ENCODE measurements around the gene CDC27.
"Not testable (repeated sequence)": the region's sequence is repeated elsewhere in the genome, so short reads cannot be mapped to it uniquely, and the experiment has no call there.

Gene CDC27

DNA sequence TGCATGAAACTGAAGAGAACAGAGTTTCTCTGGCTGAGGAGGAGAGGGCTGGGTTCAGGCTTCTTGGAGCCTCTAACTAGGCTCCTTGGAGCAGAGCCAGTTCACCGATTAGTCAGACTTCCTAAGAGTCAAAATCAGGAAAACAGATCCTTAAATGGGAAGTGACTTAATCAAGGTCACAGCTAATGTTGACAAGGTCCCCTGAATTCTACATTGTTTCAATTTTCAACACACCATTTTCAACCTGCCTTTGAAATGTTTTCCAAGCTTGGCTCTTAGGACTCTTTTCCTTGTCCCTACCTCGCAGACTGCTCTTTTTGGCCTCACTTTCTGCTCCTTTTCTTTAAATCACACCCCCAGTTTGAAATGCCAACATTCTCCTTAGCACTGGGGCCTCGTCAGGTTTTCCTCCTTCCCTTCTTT is 36.4 kb upstream of the CDC27 start:
- DNase-seq (ENCODE audit: low spot score in 2 of 2), result no peak
- peaks cover 4% of the 10 kb centered on the region for H3K9me3 Mint-ChIP-seq
- no peak overlapping the region for H3K27ac Mint-ChIP-seq
- H3K27me3 Mint-ChIP-seq, result peaks cover 4% of the 10 kb centered on the region
- H3K4me3 Mint-ChIP-seq, result no peak overlapping the region
- no peak for ATAC-seq (ENCODE audit: low read depth)
- peaks cover 6% of the 10 kb centered on the region for H3K36me3 Mint-ChIP-seq
- H3K4me1 Mint-ChIP-seq, result peaks cover 20% of the 10 kb centered on the region

DNA sequence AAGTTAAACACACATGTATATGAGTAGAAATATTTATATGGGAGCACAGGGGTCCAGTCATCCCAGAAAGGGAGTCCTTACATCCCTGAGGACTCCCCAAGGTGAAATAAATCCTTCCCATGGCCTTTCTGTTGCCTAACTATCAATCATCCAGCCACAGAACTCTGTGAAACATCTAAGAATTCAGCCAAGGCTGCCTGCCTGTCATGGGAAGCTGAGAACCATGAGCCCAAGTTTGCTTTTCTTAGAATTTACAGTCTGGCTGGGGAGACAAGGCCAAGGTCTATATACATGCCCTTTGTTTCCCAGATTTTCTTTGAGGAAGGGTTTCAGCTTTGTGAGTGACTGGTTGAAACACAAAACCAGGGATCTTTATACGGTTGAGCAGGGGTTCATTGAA is 35.9 kb upstream of the CDC27 start:
- Mint-ChIP-seq H3K36me3 (peaks cover 6% of the 10 kb centered on the region), H3K9me3 (peaks cover 4% of the 10 kb centered on the region), H3K4me3 (no peak overlapping the region), H3K27me3 (peaks cover 4% of the 10 kb centered on the region), H3K27ac (no peak overlapping the region), H3K4me1 (peaks cover 17% of the 10 kb centered on the region)
- no peak for DNase-seq (ENCODE audit: low spot score in 2 of 2)
- no peak for ATAC-seq (ENCODE audit: low read depth)

DNA sequence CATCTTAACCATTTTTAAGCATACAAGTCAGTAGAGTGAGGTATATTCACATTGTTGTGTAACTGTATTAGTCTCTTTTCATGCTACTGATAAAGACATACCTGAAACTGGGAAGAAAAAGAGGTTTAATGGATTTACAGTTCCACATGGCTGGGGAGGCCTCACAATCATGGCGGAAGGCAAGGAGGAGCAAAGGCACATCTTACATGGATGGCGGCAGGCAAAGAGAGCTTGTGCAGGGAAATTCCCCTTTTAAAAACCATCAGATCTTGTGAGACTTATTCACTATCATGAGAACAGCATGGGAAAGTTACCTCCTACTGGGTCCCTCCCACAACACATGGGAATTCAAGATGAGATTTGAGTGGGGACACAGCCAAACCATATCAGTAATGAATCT is 35.0 kb upstream of the CDC27 start:
- H3K9me3 Mint-ChIP-seq; H3K27me3 Mint-ChIP-seq; DNase-seq (ENCODE audit: low spot score in 2 of 2); H3K4me3 Mint-ChIP-seq; H3K36me3 Mint-ChIP-seq; ATAC-seq (ENCODE audit: low read depth); H3K27ac Mint-ChIP-seq: not testable (repeated sequence)
- H3K4me1 Mint-ChIP-seq, result peaks cover 11% of the 10 kb centered on the region

DNA sequence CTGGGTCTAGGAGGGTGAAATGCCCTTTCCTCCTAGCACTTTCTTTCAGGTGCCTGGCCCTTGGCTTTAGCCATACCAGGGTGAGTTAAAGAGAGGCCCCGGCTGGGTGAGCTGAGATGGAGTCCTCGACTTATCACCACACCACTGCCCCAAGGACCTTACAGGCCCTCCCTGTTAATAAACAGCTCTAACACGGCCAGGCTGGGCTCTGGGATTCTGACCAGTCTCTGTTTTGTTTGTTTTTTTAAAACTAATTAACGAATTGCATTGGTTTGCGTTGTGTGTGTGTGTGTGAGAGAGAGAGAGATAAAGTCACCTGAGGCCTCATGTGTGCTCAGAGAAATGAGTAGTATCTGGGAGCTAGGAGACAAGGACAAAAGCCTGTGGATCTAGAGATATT is 34.4 kb upstream of the CDC27 start:
- Mint-ChIP-seq H3K4me1 (peaks cover 16% of the 10 kb centered on the region), H3K27ac (no peak overlapping the region), H3K27me3 (peaks cover 4% of the 10 kb centered on the region), H3K4me3 (no peak overlapping the region), H3K9me3 (peaks cover 4% of the 10 kb centered on the region), H3K36me3 (peaks cover 6% of the 10 kb centered on the region)
- DNase-seq (ENCODE audit: low spot score in 2 of 2), result no peak
- no peak for ATAC-seq (ENCODE audit: low read depth)

DNA sequence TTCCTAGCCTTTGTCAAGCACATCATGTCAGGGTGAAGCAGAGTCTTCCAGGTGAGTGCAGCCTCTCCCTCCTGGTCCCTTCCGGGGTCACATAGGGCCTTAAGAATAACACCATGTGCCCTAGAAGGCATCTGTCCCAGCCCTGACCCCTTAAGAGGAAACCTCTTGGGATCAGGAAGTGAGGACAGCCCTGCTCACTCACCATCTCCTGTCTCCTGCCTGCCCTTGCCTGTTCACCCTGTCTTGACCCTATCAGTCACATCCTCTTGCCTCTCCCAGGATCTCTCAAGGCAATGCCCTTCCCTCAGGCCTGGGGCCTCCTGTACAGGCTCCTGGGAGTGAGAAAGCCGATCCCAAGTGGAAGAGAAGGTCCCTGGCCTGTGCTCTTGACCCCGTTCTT is 33.9 kb upstream of the CDC27 start:
- Mint-ChIP-seq H3K9me3 (peaks cover 4% of the 10 kb centered on the region), H3K36me3 (peaks cover 6% of the 10 kb centered on the region), H3K4me1 (peaks cover 16% of the 10 kb centered on the region), H3K4me3 (no peak overlapping the region), H3K27me3 (peaks cover 4% of the 10 kb centered on the region), H3K27ac (no peak overlapping the region)
- DNase-seq (ENCODE audit: low spot score in 2 of 2), result no peak
- ATAC-seq (ENCODE audit: low read depth), result no peak

DNA sequence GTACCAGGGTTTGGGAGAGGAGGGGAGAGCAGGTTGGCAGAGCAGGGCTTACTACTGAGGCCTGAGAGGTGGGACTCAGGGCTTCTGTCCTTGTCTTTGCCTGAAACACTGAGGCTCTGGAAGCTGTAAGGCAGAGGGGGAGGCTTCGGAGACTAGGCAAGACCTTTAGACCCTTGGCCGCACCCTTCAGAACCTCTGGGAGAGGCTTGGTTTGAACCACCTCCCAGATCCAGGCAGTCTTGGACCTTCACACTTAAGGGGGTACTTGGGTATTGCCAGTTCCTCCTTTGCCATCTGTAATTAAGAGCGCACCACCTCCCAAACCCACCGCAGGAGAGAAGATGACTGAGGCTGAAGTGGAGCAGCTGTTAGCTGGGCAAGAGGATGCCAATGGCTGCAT is 33.0 kb upstream of the CDC27 start:
- H3K4me3 Mint-ChIP-seq, result no peak overlapping the region

DNA sequence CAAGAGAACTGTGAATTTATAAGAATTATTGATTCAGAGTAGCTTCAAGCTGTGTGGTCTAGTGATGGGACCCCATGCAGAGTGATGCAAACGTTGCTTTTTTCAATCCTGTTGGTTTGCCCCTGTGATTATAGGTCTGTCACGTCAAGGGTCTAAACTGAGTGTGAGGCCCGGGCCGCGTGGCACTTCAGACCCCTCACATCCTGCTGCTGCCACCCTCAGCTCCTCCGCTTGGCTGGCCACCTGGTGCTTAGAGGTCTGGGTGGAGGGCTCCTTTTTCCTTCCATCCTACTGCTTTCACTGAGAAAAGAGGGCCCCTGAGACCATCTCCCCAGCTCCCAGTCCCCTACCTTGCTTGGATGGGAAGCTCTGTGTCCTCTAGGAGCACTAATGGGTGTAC is 32.1 kb upstream of the CDC27 start:
- ATAC-seq (ENCODE audit: low read depth) (no peak), DNase-seq (ENCODE audit: low spot score in 2 of 2) (no peak)
- Mint-ChIP-seq H3K9me3 (peaks cover 4% of the 10 kb centered on the region), H3K4me3 (no peak overlapping the region), H3K4me1 (peaks cover 16% of the 10 kb centered on the region), H3K27ac (no peak overlapping the region), H3K36me3 (peaks cover 6% of the 10 kb centered on the region), H3K27me3 (peaks cover 4% of the 10 kb centered on the region)

More for the DNA sequence above, 33.0 kb upstream of the CDC27 start:
- Mint-ChIP-seq H3K9me3 (peaks cover 4% of the 10 kb centered on the region), H3K27me3 (peaks cover 4% of the 10 kb centered on the region), H3K27ac (no peak overlapping the region), H3K36me3 (peaks cover 6% of the 10 kb centered on the region), H3K4me1 (peaks cover 16% of the 10 kb centered on the region)
- DNase-seq (ENCODE audit: low spot score in 2 of 2), result no peak
- ATAC-seq (ENCODE audit: low read depth), result no peak

DNA sequence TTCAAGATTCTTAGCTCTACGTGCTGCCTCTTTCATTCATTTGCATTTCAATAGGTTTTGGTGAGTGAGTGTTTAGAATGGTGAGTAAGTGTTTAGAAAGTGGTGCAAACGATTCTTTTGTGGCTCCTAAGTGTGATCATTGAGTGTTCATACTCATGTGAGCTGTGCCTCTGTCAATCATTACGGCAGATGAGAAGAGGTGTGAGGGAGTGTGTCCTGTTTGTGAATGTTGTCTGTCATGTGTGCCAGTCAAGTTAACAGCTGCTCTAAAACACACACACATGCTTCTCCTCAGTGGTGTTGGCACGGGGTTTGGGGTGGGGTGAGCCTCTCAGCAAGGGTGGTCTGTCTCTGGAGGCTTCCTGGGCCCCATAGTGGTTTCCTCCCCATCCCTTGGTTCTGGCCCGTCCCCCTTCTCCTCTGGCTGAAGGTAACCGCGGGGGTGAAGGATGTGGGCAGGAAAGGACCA is 31.5 kb upstream of the CDC27 start:
- Mint-ChIP-seq H3K4me3 (no peak overlapping the region), H3K4me1 (peaks cover 16% of the 10 kb centered on the region), H3K27ac (no peak overlapping the region), H3K36me3 (peaks cover 6% of the 10 kb centered on the region), H3K27me3 (peaks cover 4% of the 10 kb centered on the region), H3K9me3 (peaks cover 4% of the 10 kb centered on the region)
- ATAC-seq (ENCODE audit: low read depth) (peak; percentile 17), DNase-seq (ENCODE audit: low spot score in 2 of 2) (no peak)

DNA sequence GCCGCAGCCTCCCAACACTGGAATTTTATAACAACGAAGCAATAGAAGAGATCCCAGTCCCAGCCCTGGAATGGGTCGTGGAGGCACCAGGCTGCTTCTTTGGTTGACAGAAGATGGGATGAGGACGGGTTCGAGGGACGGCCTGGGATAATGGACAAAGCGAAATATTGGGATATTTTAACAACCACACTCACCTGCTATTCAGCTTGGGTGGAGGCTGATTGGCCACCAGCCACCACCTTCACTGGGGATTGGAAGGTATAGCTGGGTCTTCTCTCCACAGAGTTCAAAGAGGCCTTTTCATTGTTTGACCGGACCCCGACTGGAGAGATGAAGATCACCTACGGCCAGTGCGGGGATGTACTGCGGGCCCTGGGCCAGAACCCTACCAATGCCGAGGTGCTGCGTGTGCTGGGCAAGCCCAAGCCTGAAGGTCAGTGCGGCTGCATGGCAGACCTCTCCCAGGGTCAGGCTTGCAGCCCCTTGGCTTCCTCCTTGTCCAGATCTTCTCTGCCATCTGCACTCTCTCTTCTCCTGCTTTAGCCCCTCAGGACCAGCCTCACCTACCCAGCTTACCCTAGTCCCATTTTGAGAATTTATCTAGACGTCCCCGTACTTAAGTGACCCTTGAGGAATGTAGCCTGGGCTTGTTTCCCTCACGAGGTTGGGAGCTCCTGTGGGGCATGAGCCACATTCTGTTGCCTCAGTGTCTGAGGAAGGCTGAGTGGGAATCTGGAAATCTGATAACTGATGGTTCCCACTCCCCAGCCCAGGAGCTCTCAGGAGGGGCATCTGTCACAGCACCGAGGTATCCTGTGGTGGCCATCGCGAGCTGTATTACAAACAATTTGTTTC is 30.8 kb upstream of the CDC27 start:
- DNase-seq (ENCODE audit: low spot score in 2 of 2) (no peak), ATAC-seq (ENCODE audit: low read depth) (no peak)
- Mint-ChIP-seq H3K4me1 (peaks cover 16% of the 10 kb centered on the region), H3K27me3 (peaks cover 4% of the 10 kb centered on the region), H3K27ac (no peak overlapping the region), H3K9me3 (peaks cover 4% of the 10 kb centered on the region), H3K4me3 (no peak overlapping the region), H3K36me3 (peaks cover 6% of the 10 kb centered on the region)

DNA sequence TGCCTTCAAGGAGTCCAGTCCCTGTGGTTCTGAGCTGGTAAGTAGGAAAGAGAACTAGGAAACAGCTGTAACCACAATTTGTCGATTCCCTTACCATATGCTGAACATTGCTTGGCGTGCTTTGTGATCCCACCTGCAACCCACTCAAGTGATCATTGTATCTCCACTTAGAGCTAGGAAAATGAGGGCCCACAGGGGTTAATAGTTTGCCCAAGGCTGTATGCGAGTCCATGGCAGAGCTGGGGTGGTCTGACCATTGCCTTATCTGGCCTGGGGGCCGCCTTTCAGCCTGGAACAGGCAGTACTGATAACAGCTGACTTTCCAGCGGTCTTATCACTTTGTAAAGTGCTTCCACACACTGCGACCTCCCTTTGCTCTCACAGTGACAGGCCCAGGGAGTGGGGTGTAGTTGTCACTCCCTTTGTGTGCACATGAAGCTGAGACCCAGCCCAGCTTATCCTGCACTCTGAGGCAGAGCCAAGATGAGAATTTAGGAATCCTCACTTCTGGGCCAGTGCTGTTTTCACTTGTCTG is 29.9 kb upstream of the CDC27 start:
- H3K9me3 Mint-ChIP-seq, result peaks cover 3% of the 10 kb centered on the region
- H3K4me3 Mint-ChIP-seq, result no peak overlapping the region
- peaks cover 3% of the 10 kb centered on the region for H3K36me3 Mint-ChIP-seq
- H3K4me1 Mint-ChIP-seq, result peaks cover 16% of the 10 kb centered on the region
- ATAC-seq (ENCODE audit: low read depth) (no peak), DNase-seq (ENCODE audit: low spot score in 2 of 2) (no peak)
- peaks cover 4% of the 10 kb centered on the region for H3K27me3 Mint-ChIP-seq
- H3K27ac Mint-ChIP-seq, result no peak overlapping the region

DNA sequence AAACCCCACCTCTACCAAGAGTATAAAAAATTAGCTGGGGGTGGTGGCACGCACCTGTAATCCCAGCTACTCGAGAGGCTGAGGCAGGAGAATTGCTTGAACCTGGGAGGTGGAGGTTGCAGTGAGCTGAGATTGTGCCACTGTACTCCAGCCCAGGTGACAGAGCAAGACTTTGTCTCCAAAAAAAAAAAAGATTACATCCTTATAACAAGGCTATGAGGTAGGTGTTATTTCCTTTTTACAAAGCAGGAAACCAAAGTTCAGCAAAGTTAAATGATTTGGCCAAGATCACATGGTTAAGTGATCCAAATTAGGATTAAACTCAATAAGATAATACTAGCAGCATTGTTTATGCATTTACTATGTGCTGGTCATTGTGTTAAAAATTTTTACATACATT is 28.2 kb upstream of the CDC27 start:
- H3K27me3 Mint-ChIP-seq; H3K36me3 Mint-ChIP-seq; H3K9me3 Mint-ChIP-seq; DNase-seq (ENCODE audit: low spot score in 2 of 2); H3K4me3 Mint-ChIP-seq; H3K27ac Mint-ChIP-seq: not testable (repeated sequence)
- H3K4me1 Mint-ChIP-seq, result peaks cover 20% of the 10 kb centered on the region
- ATAC-seq (ENCODE audit: low read depth), result peak; percentile 64

DNA sequence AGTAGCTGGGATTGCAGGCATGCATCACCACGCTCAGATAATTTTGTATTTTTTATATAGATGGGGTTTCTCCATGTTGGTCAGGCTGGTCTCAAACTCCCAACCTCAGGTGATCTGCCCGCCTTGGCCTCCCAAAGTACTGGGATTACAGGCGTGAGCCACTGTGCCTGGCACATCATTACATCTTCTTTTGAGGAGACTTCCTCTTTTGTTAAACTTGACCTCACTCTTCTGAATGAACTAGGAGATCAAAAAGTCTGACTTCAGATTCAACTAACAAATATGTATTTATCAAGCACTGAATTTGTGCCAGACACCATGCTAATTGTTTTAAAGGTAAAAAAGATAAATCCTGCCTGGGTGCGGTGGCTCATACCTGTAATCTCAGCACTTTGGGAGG is 27.7 kb upstream of the CDC27 start:
- peaks cover 22% of the 10 kb centered on the region for H3K4me1 Mint-ChIP-seq

DNA sequence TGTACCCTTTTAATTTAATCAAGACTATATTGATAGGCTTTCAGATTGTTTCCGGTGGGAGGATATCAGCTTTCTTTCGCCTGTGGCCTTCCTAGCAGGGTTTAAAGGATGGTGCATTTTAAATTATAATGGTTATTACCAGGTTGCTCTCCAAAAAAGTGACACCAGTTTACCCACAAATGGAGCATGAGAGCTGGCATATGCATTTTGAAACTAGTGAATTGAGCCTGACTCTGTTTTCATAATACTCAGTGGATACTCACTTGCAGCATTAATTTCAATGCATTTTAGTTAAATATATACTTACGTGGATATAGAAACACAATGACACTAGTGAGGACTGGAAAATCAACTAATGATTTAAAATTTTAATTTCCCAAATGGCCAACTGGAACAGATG is 25.8 kb upstream of the CDC27 start:
- Mint-ChIP-seq H3K27ac (no peak overlapping the region), H3K9me3 (no peaks in the 10 kb centered on the region), H3K27me3 (no peaks in the 10 kb centered on the region), H3K4me3 (no peak overlapping the region), H3K4me1 (peaks cover 12% of the 10 kb centered on the region), H3K36me3 (no peaks in the 10 kb centered on the region)
- no peak for ATAC-seq (ENCODE audit: low read depth)
- no peak for DNase-seq (ENCODE audit: low spot score in 2 of 2)

More for the DNA sequence above, 27.7 kb upstream of the CDC27 start:
- not testable (repeated sequence) for H3K4me3 Mint-ChIP-seq; H3K9me3 Mint-ChIP-seq; DNase-seq (ENCODE audit: low spot score in 2 of 2); H3K36me3 Mint-ChIP-seq; H3K27ac Mint-ChIP-seq; H3K27me3 Mint-ChIP-seq
- ATAC-seq (ENCODE audit: low read depth), result peak; percentile 41

DNA sequence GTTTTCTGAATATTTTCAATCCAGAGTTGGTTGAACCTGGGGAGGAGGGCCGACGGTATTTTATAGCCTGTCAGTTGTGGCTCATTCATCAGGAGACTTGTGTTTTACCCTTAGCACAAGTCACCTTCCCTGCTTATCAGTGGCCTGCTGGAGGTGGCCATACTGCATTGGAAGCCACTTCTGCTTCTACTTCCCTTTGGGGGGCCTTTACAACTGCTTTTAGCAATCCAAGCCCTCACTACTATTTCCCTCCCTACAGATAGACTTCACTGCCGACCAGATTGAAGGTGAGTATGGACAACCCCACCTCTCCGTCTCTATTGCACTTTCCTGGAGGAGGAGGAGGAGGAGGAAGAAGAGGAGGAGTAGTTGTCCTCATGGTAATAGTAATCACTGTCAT is 24.4 kb upstream of the CDC27 start:
- Mint-ChIP-seq H3K36me3 (no peaks in the 10 kb centered on the region), H3K9me3 (no peaks in the 10 kb centered on the region), H3K4me1 (peaks cover 8% of the 10 kb centered on the region), H3K27ac (no peak overlapping the region), H3K27me3 (no peaks in the 10 kb centered on the region), H3K4me3 (no peak overlapping the region)
- no peak for ATAC-seq (ENCODE audit: low read depth)
- no peak for DNase-seq (ENCODE audit: low spot score in 2 of 2)

DNA sequence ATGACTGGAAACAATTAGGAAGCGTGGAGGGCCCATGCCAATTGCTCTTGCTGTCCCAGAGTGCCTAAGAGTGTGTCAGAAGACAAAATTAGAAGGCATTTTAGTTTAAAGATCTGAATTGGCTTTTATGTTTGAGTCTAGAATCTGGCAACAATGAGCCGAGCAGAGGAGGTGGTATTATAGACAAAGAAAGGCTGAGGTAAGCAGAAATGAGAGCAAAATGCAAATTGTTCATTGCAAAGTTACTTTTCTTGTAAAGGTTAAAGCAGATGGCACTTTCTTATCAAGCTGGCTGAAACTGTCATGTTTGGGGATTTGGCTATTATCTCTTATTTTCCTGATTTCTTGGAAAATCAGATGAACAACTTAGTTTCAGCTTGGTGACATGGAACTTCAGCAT is 23.4 kb upstream of the CDC27 start:
- no peak for ATAC-seq (ENCODE audit: low read depth)
- H3K9me3 Mint-ChIP-seq, result no peaks in the 10 kb centered on the region
- no peak overlapping the region for H3K4me3 Mint-ChIP-seq

More for the DNA sequence above, 23.4 kb upstream of the CDC27 start:
- no peak overlapping the region for H3K27ac Mint-ChIP-seq
- H3K4me1 Mint-ChIP-seq, result peaks cover 16% of the 10 kb centered on the region
- DNase-seq (ENCODE audit: low spot score in 2 of 2), result no peak
- no peaks in the 10 kb centered on the region for H3K27me3 Mint-ChIP-seq
- H3K36me3 Mint-ChIP-seq, result no peaks in the 10 kb centered on the region
